ENCODE measurements around the gene RBM33.

RBM33 gene

GRCh38 chr7:155694851-155695250 lies 50.4 kb downstream of the RBM33 start:
- no peak for DNase-seq

- DNase-seq = no peak
Measured at GRCh38 chr7:155696747-155697146, 52.3 kb downstream of the RBM33 start.

- no peak for DNase-seq
Measured at GRCh38 chr7:155698633-155699032, 54.2 kb downstream of the RBM33 start.

- DNase-seq = no peak
Measured at GRCh38 chr7:155699180-155699579, 54.7 kb downstream of the RBM33 start.

- DNase-seq = no peak
Measured at GRCh38 chr7:155700847-155701246, 56.4 kb downstream of the RBM33 start.

GRCh38 chr7:155701972-155702544 lies 57.6 kb downstream of the RBM33 start:
- DNase-seq = no peak

GRCh38 chr7:155702616-155703015 lies 58.2 kb downstream of the RBM33 start:
- no peak for DNase-seq

- no peak for DNase-seq
Measured at GRCh38 chr7:155705623-155706360, 61.3 kb downstream of the RBM33 start.

- no peak for DNase-seq
Measured at GRCh38 chr7:155706376-155706775, 61.9 kb downstream of the RBM33 start.

- no peak for DNase-seq
Measured at GRCh38 chr7:155709453-155709852, 65.0 kb downstream of the RBM33 start.

GRCh38 chr7:155710031-155710430 lies 65.6 kb downstream of the RBM33 start:
- DNase-seq = no peak

GRCh38 chr7:155710530-155710929 lies 66.1 kb downstream of the RBM33 start:
- DNase-seq = no peak

- no peak for DNase-seq
Measured at GRCh38 chr7:155711081-155711480, 66.6 kb downstream of the RBM33 start.

- DNase-seq = no peak
Measured at GRCh38 chr7:155713384-155713783, 68.9 kb downstream of the RBM33 start.

GRCh38 chr7:155714702-155715101 lies 70.2 kb downstream of the RBM33 start:
- no peak for DNase-seq

GRCh38 chr7:155715111-155715805 lies 70.8 kb downstream of the RBM33 start:
- no peak for DNase-seq

GRCh38 chr7:155717010-155717744 lies 72.7 kb downstream of the RBM33 start:
- no peak for DNase-seq

GRCh38 chr7:155721056-155721455 lies 76.6 kb downstream of the RBM33 start:
- no peak for DNase-seq

- no peak for DNase-seq
Measured at GRCh38 chr7:155722118-155722517, 77.7 kb downstream of the RBM33 start.

- DNase-seq = no peak
Measured at GRCh38 chr7:155722936-155723335, 78.5 kb downstream of the RBM33 start.

GRCh38 chr7:155724327-155725005 lies 80.0 kb downstream of the RBM33 start:
- no peak for DNase-seq

- DNase-seq = no peak
Measured at GRCh38 chr7:155725006-155725355, 80.5 kb downstream of the RBM33 start.

GRCh38 chr7:155727616-155728015 lies 83.2 kb downstream of the RBM33 start:
- no peak for DNase-seq

Measured in stimulated activated CD4-positive, alpha-beta T cell treated with anti-CD3 and anti-CD28 coated beads, Interleukin-2, amount 100 ng/mL, for 48 hours (primary cell).